HCT116 (cell line): ENCODE data around the gene SMYD3. TPM values are rescaled to one million over a fixed set of nuclear protein-coding genes. Genes with fewer than 3 reads are reported as not detected.

Experiments used
- ATAC-seq: fragments of 200-7000 bp; cut with Tn5 transposase; 2 replicates; pipeline ENCODE4 v1.9.1; 2020; ENCODE audit warnings: mild to moderate bottlenecking, moderate library complexity
- BruUV-seq: library from RNA; stranded (reverse); fragments of 400-500 nt; replicated peaks from 2 replicates; lab custom pipeline; 2021; lab: Mats Ljungman, UMichigan
- CTCF ChIA-PET: fragments of 300-600 bp; sonication (Branson Sonifier 250); formaldehyde crosslinking; loops from one replicate; lab custom pipeline; 2021; ENCODE audit warnings: antibody characterized with exemption; lab: Charles Lee
- POLR2A ChIA-PET: fragments of 300-600, 350-600 bp; sonication (Branson Sonifier 250); formaldehyde crosslinking; loops from one replicate; lab custom pipeline; 2021; ENCODE audit warnings: antibody characterized with exemption; lab: Charles Lee
- RAD21 ChIA-PET, 2 experiments: fragments of 300-600 bp; sonication (Branson Sonifier 250); formaldehyde crosslinking; loops; one replicate each; lab custom pipeline; 2023; ENCODE audit warnings: low total read pairs in 2 of 2; ENCODE audit not compliant: uncharacterized antibody in 2 of 2, unreplicated experiment in 2 of 2, low non-redundant PET in 1 of 2; lab: Charles Lee
- DNase-seq: peaks from one replicate; pipeline ENCODE4 v3.0.0-alpha.2; 2010; ENCODE audit warnings: low read depth, low spot score
- H2AFZ ChIP-seq: fragments of 200-600 bp; shearing (Covaris generic), sonication (generic); 2 replicates; pipeline ENCODE4 v1.6.1; 2017; ENCODE audit warnings: low read depth, mixed run types, mixed read lengths, antibody characterized with exemption, low read length; ENCODE audit not compliant: poor library complexity, severe bottlenecking
- H3K27ac ChIP-seq: 2 replicates; pipeline ENCODE4 v1.5.1; 2012; ENCODE audit warnings: low read depth, low read length
- H3K27me3 ChIP-seq: fragments of 200-600 bp; sonication (generic); 2 replicates; pipeline ENCODE4 v1.6.1; 2016; ENCODE audit warnings: mixed run types, low read length, mixed read lengths; ENCODE audit not compliant: insufficient read depth
- H3K36me3 ChIP-seq, 2 experiments: fragments of 200-500 bp in 1 of 2; fragments of 200-600 bp in 1 of 2; sonication (Bioruptor generic) in 1 of 2; sonication (generic) in 1 of 2; 2 replicates each; pipeline versions ENCODE4 v1.5.1 to v1.6.1; 2014 to 2016; ENCODE audit warnings: low read length in 2 of 2, inconsistent platforms in 1 of 2, mixed read lengths in 1 of 2, mixed run types in 1 of 2; ENCODE audit not compliant: insufficient read depth in 2 of 2, control insufficient read depth in 1 of 2
- H3K4me1 ChIP-seq, 2 experiments: fragments of 200-600 bp in 1 of 2; sonication (generic) in 1 of 2; 2 replicates each; pipeline versions ENCODE4 v1.5.1 to v1.6.1; 2012 to 2017; ENCODE audit warnings: low read length in 2 of 2, inconsistent platforms in 1 of 2, mild to moderate bottlenecking in 1 of 2, mixed read lengths in 1 of 2, mixed run types in 1 of 2, moderate library complexity in 1 of 2; ENCODE audit not compliant: insufficient read depth in 2 of 2, control insufficient read depth in 1 of 2
- H3K4me2 ChIP-seq: fragments of 200-600 bp; sonication (generic); 2 replicates; pipeline ENCODE4 v1.6.1; 2017; ENCODE audit warnings: mixed run types, low read length, mixed read lengths
- H3K4me3 ChIP-seq, 2 experiments: fragments of 200-600 bp in 1 of 2; sonication (generic) in 1 of 2; replicated peaks in 1 of 2; 2 replicates each; pipeline ENCODE4 v1.5.1; 2011 to 2016; ENCODE audit warnings: low read length in 2 of 2, control low read depth in 1 of 2, low read depth in 1 of 2, mild to moderate bottlenecking in 1 of 2, mixed read lengths in 1 of 2, mixed run types in 1 of 2
- H3K79me2 ChIP-seq: fragments of 200-600 bp; sonication (generic); 2 replicates; pipeline ENCODE4 v1.6.1; 2017; ENCODE audit warnings: mild to moderate bottlenecking, mixed run types, low read length, moderate library complexity, mixed read lengths; ENCODE audit not compliant: insufficient read depth
- H3K9ac ChIP-seq: fragments of 200-600 bp; sonication (generic); 2 replicates; pipeline ENCODE4 v1.6.1; 2016; ENCODE audit warnings: low read length, mixed read lengths
- H3K9me2 ChIP-seq: fragments of 200-600 bp; sonication (generic), shearing (Covaris generic); 2 replicates; pipeline ENCODE4 v1.6.1; 2017; ENCODE audit warnings: mixed run types, mild to moderate bottlenecking, moderate library complexity; ENCODE audit not compliant: insufficient read depth
- H3K9me3 ChIP-seq, 2 experiments: fragments of 200-500 bp in 1 of 2; fragments of 200-600 bp in 1 of 2; sonication (Bioruptor generic) in 1 of 2; sonication (generic) in 1 of 2; 2 replicates each; pipeline ENCODE4 v1.6.1; 2014 to 2017; ENCODE audit warnings: low read length in 2 of 2, mixed read lengths in 2 of 2, inconsistent platforms in 1 of 2, low read depth in 1 of 2, mild to moderate bottlenecking in 1 of 2, mixed run types in 1 of 2, moderate library complexity in 1 of 2; ENCODE audit not compliant: control insufficient read depth in 1 of 2, insufficient read depth in 1 of 2
- H4K20me1 ChIP-seq: fragments of 200-600 bp; sonication (generic), shearing (Covaris generic); 2 replicates; pipeline ENCODE4 v1.6.1; 2017; ENCODE audit warnings: mixed run types, mild to moderate bottlenecking, moderate library complexity; ENCODE audit not compliant: insufficient read depth
- CEBPB ChIP-seq: IDR thresholded peaks from 2 replicates; pipeline ENCODE4 v1.6.1; 2012; ENCODE audit warnings: low read depth
- EGR1 ChIP-seq: IDR thresholded peaks from 2 replicates; pipeline ENCODE4 v1.6.1; 2012; ENCODE audit warnings: low read depth
- ELF1 ChIP-seq: IDR thresholded peaks from 2 replicates; pipeline ENCODE4 v1.6.1; 2012; ENCODE audit warnings: low read depth, borderline replicate concordance
- EZH2phosphoT487 ChIP-seq: fragments of 200-600 bp; IDR thresholded peaks from 2 replicates; pipeline ENCODE4 v1.6.1; 2018; ENCODE audit warnings: antibody characterized with exemption, borderline replicate concordance
- FOSL1 ChIP-seq: IDR thresholded peaks from 2 replicates; pipeline ENCODE4 v1.6.1; 2012; ENCODE audit warnings: low read depth
- POLR2A ChIP-seq: IDR thresholded peaks from 2 replicates; pipeline ENCODE4 v1.7.0; 2011; ENCODE audit warnings: borderline replicate concordance; ENCODE audit not compliant: insufficient read depth, insufficient read length; ENCODE audit errors: extremely low read depth
- RAD21 ChIP-seq: IDR thresholded peaks from 2 replicates; pipeline ENCODE4 v1.6.1; 2012; ENCODE audit warnings: low read depth, mild to moderate bottlenecking
- SIN3A ChIP-seq: IDR thresholded peaks from 2 replicates; pipeline ENCODE4 v1.6.1; 2012; ENCODE audit warnings: low read depth
- SP1 ChIP-seq: IDR thresholded peaks from 2 replicates; pipeline ENCODE4 v1.6.1; 2012; ENCODE audit warnings: low read depth
- TCF7L2 ChIP-seq: IDR thresholded peaks from 2 replicates; pipeline ENCODE4 v1.7.0; 2011; ENCODE audit warnings: borderline replicate concordance, inconsistent platforms; ENCODE audit not compliant: insufficient read depth, insufficient read length; ENCODE audit errors: extremely low read depth
- ZFX ChIP-seq: fragments of 450-650 bp; IDR thresholded peaks from 2 replicates; pipeline ENCODE4 v1.6.1; 2017
- intact Hi-C: fragments of 100-400 bp; cut with micrococcal nuclease; formaldehyde crosslinking; loops from 2 replicates; pipeline ENCODE4 v1.10.0; 2022
- total RNA-seq: library from RNA; stranded (reverse); gene quantifications from one replicate; pipeline ENCODE4 v1.2.1, GENCODE V29; 2021; ENCODE audit not compliant: unreplicated experiment
- TF ChIP-seq, protein P1 (sequence below): IDR thresholded peaks from 2 replicates; pipeline ENCODE4 v1.6.1; 2012
- TF ChIP-seq, protein P2 (sequence below), 3 experiments: fragments of 200-600 bp in 1 of 3; sonication (generic) in 1 of 3; IDR thresholded peaks in 2 of 3; conservative IDR thresholded peaks in 1 of 3; 2 replicates each; pipeline ENCODE4 v1.5.1; 2012 to 2017; ENCODE audit warnings: low read depth in 2 of 3, low read length in 2 of 3, antibody characterized with exemption in 1 of 3, borderline replicate concordance in 1 of 3, control low read depth in 1 of 3, mild to moderate bottlenecking in 1 of 3, mixed read lengths in 1 of 3, mixed run types in 1 of 3, moderate library complexity in 1 of 3; ENCODE audit not compliant: insufficient read depth in 1 of 3

SMYD3 gene
- total RNA-seq, 1 experiment from 2014 or later, result 33.6 TPM

DNA sequence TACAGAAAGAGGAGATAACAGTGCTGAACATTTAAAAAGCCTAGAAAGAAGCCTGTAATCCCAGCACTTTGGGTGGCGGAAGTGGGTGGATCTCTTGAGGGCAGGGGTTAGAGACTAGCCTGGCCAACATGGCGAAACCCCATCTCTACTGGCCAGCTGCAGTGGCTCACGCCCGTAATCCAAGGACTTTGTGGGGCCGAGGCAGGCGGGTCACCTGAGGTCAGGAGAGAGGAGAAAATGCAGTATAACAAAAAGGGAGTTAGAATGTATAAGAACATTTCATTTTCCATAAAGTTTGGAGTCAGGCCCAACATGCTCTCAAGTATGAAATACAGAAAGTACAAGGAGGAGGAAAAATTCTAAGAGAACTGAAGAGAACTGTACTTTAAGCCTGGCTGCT lies 134.5 kb downstream of the SMYD3 start:
- ChIA-PET RAD21 (no interaction called here), POLR2A (no interaction called here), CTCF (no interaction called here)
- Histone ChIP-seq H3K4me1 (no peaks in the 10 kb centered on the region), H3K4me2 (no peak overlapping the region), H3K27me3 (no peaks in the 10 kb centered on the region), H3K9ac (no peak overlapping the region), H3K9me2 (no peaks in the 10 kb centered on the region), H4K20me1 (no peaks in the 10 kb centered on the region), H3K9me3 (no peaks in the 10 kb centered on the region), H3K36me3 (no peaks in the 10 kb centered on the region), H3K4me3 (no peak overlapping the region), H2AFZ (no peak overlapping the region), H3K79me2 (no peaks in the 10 kb centered on the region), H3K27ac (no peak overlapping the region)
- DNase-seq (no peak), ATAC-seq (no peak)
- no TSS peak for BruUV-seq
- TF ChIP-seq SIN3A (no peak), ZFX (no peak), ELF1 (no peak), POLR2A (no peak), CEBPB (no peak), RAD21 (no peak), SP1 (no peak), EGR1 (no peak)
- TF ChIP-seq, protein P1, sequence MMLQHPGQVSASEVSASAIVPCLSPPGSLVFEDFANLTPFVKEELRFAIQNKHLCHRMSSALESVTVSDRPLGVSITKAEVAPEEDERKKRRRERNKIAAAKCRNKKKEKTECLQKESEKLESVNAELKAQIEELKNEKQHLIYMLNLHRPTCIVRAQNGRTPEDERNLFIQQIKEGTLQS, result no peak
- TF ChIP-seq, protein P2, sequence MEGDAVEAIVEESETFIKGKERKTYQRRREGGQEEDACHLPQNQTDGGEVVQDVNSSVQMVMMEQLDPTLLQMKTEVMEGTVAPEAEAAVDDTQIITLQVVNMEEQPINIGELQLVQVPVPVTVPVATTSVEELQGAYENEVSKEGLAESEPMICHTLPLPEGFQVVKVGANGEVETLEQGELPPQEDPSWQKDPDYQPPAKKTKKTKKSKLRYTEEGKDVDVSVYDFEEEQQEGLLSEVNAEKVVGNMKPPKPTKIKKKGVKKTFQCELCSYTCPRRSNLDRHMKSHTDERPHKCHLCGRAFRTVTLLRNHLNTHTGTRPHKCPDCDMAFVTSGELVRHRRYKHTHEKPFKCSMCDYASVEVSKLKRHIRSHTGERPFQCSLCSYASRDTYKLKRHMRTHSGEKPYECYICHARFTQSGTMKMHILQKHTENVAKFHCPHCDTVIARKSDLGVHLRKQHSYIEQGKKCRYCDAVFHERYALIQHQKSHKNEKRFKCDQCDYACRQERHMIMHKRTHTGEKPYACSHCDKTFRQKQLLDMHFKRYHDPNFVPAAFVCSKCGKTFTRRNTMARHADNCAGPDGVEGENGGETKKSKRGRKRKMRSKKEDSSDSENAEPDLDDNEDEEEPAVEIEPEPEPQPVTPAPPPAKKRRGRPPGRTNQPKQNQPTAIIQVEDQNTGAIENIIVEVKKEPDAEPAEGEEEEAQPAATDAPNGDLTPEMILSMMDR (IDR thresholded peaks at IDR 0.05 in 2 of 3, conservative IDR thresholded peaks at IDR 0.05 in 1 of 3; ENCODE audit: borderline replicate concordance in 1 of 3, insufficient read depth in 1 of 3, low read depth in 2 of 3, low read length in 2 of 3), result no peak
- intact Hi-C loops, result no loop called here

DNA sequence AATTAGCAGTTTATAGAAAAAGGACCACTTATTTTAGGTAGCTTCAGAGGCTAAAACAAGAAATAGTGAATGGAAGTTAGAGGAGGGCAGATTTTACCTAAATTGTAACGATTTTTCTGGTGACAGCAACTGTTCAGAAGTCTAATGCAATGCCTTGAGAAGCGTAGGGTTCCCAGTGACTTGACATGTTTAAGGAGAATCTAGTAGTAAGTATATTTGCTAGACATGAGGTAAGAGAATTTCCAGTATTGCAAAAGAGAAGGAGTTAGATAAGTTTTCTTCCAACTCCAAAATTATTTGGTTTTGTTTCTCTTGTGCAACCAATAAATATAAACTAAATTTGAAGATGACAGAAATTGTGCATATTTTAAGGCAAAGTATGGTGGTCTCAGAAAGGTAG lies 140.0 kb downstream of the SMYD3 start:
- Histone ChIP-seq H2AFZ (no peak overlapping the region), H3K9me2 (no peaks in the 10 kb centered on the region), H3K4me1 (no peaks in the 10 kb centered on the region), H3K4me3 (no peak overlapping the region), H3K4me2 (no peak overlapping the region), H3K27me3 (no peaks in the 10 kb centered on the region), H3K36me3 (no peaks in the 10 kb centered on the region), H4K20me1 (no peaks in the 10 kb centered on the region), H3K9ac (no peak overlapping the region), H3K9me3 (no peaks in the 10 kb centered on the region), H3K79me2 (no peaks in the 10 kb centered on the region), H3K27ac (no peak overlapping the region)
- no peak for DNase-seq
- BruUV-seq, result no TSS peak
- ChIA-PET CTCF (no interaction called here), POLR2A (no interaction called here), RAD21 (no interaction called here)
- TF ChIP-seq EZH2phosphoT487, result no peak
- no peak for TF ChIP-seq SP1
- TF ChIP-seq SIN3A, result no peak
- TF ChIP-seq, protein P1, result no peak
- TF ChIP-seq TCF7L2, result no peak
- no peak for TF ChIP-seq ZFX
- no peak for TF ChIP-seq FOSL1
- ATAC-seq, result no peak
- intact Hi-C loops, result no loop called here
